AG09309 (cell line): ENCODE data around the gene FAM149A.

ENCODE experiments used
- DNase-seq: peaks from one replicate; pipeline ENCODE4 v3.0.0-alpha.2; 2010; ENCODE audit warnings: low read depth
- H3K4me3 ChIP-seq: 2 replicates; pipeline ENCODE4 v1.5.1; 2011; ENCODE audit warnings: mild to moderate bottlenecking, low read depth, low read length, moderate library complexity; ENCODE audit not compliant: control insufficient read depth
- CTCF ChIP-seq: IDR thresholded peaks from 2 replicates; pipeline ENCODE4 v1.5.1; 2011; ENCODE audit warnings: mild to moderate bottlenecking, low read depth, low read length, inconsistent platforms; ENCODE audit not compliant: insufficient read depth, control insufficient read depth; ENCODE audit errors: missing control alignments

The FAM149A gene

GRCh38 chr4:186217733-186218293 lies 113.3 kb downstream of the FAM149A start:
- H3K4me3 ChIP-seq, result no peak overlapping the region
- DNase-seq, result no peak
- TF ChIP-seq CTCF, result no peak

GRCh38 chr4:186221624-186222023 lies 117.1 kb downstream of the FAM149A start:
- H3K4me3 ChIP-seq, result no peak overlapping the region
- no peak for DNase-seq
- TF ChIP-seq CTCF, result no peak
